ENCODE results near the gene TTC32. TPM values are rescaled to one million over a fixed set of nuclear protein-coding genes. Genes with fewer than 3 reads are reported as not detected.

The TTC32 gene
- total RNA-seq, result 10 to 100 TPM; 11.1 to 15.4 (median 14.0) TPM
- long read RNA-seq, donor 1, partial matches to known transcripts, result 0 of 9 reads
- long read RNA-seq, donor 1, other reads (novel, unspliced or antisense), result 4 of 9 reads
- long read RNA-seq, donor 2, partial matches to known transcripts, result 0 of 4 reads
- long read RNA-seq, donor 2, other reads (novel, unspliced or antisense), result 2 of 4 reads

GRCh38 chr2:19901442-19902215 is at the start of gene TTC32:
Gene TTC32 (minus strand): TSS chr2:19901983. CDS start chr2:19901854, 129 bp downstream.
- Histone ChIP-seq H3K4me1 (ENCODE audit: low read depth) (peaks cover 13% of the 10 kb centered on the region), H3K36me3 (ENCODE audit: low read depth) (no peaks in the 10 kb centered on the region), H3K9me3 (no peaks in the 10 kb centered on the region), H3K4me3 (peak within 1 kb of the TSS; percentile 78)
- DNase-seq (peak; percentile 95 to 97 (median 95)), ATAC-seq (peak; percentile 98)
- intact Hi-C loops (cut with DNase I, micrococcal nuclease), result no loop called here
- TF ChIP-seq, protein P1, sequence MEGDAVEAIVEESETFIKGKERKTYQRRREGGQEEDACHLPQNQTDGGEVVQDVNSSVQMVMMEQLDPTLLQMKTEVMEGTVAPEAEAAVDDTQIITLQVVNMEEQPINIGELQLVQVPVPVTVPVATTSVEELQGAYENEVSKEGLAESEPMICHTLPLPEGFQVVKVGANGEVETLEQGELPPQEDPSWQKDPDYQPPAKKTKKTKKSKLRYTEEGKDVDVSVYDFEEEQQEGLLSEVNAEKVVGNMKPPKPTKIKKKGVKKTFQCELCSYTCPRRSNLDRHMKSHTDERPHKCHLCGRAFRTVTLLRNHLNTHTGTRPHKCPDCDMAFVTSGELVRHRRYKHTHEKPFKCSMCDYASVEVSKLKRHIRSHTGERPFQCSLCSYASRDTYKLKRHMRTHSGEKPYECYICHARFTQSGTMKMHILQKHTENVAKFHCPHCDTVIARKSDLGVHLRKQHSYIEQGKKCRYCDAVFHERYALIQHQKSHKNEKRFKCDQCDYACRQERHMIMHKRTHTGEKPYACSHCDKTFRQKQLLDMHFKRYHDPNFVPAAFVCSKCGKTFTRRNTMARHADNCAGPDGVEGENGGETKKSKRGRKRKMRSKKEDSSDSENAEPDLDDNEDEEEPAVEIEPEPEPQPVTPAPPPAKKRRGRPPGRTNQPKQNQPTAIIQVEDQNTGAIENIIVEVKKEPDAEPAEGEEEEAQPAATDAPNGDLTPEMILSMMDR (IDR thresholded peaks at IDR 0.05), result no peak

DNA sequence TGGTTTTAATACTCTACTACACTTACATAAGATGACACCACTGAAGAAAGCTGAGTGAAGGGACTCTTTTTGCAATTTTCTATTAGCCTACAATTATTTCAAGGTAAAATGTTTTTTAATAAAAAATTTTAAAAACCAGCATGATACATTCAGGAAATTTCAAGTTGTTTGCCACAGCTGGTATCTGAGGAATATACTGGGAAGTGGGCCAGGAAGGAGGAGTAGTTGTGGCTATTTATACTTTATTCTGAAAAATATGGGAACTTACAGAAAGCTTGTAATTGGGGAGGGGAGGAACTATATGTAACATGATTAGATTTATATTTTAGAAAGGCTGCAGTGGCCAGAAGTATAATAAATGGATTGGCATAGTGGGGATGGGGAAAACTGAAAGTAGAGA is 47.3 kb upstream of the TTC32 start:
- Histone ChIP-seq H3K4me1 (ENCODE audit: low read depth) (no peaks in the 10 kb centered on the region), H3K36me3 (ENCODE audit: low read depth) (no peaks in the 10 kb centered on the region), H3K4me3 (no peak overlapping the region), H3K9me3 (no peaks in the 10 kb centered on the region)
- intact Hi-C loops (cut with DNase I, micrococcal nuclease), result no loop called here
- ATAC-seq, result no peak
- DNase-seq, result no peak
- TF ChIP-seq, protein P1 (IDR thresholded peaks at IDR 0.05), result no peak

DNA sequence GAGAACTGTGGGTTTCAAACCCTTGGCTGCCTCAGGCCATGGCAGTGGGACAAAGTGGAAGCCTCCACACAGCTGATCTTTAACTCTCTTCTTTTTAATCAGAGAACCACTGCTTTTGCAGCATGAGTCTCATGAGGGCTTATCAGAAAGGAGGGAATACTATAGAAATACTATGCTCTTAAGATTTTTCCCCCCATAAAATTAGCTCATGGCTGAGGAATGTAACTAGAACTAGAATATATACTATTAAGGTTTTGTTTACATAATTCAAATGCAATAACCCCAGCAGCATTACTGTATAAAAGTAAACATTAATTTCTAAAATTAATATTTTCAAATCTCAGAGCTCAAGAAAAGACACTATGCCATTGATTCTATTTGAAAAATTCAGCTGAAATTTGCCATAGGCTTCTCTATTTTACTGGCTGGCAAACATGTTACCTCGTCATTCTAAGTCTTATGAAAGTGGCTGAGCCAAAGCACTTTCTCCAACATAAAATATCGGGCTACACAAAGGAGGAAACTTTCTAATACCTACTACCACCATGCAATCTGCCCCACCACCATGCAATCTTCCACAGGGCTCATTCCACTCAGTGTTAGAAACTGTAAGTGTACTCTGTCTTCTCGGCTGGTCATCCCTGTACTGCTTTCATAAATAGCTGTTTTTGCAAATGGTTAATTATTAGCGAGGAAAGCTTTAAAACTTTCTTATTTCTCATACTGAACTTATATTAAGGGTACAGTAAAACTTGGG is 45.6 kb upstream of the TTC32 start:
- Histone ChIP-seq H3K4me1 (ENCODE audit: low read depth) (no peaks in the 10 kb centered on the region), H3K36me3 (ENCODE audit: low read depth) (no peaks in the 10 kb centered on the region), H3K4me3 (no peak overlapping the region), H3K9me3 (no peaks in the 10 kb centered on the region)
- intact Hi-C loops (cut with DNase I, micrococcal nuclease), result no loop called here
- DNase-seq (no peak), ATAC-seq (no peak)
- TF ChIP-seq, protein P1 (IDR thresholded peaks at IDR 0.05), result no peak

- intact Hi-C loops (cut with DNase I, micrococcal nuclease), result no loop called here
- no peak for DNase-seq
- H3K4me3 ChIP-seq, result no peak overlapping the region
Observed at GRCh38 chr2:19944205-19944845, 42.5 kb upstream of the TTC32 start.

GRCh38 chr2:19943189-19943588 is 41.4 kb upstream of the TTC32 start:
- no peaks in the 10 kb centered on the region for H3K4me1 ChIP-seq (ENCODE audit: low read depth)
- DNase-seq, result no peak
- TF ChIP-seq, protein P1 (IDR thresholded peaks at IDR 0.05), result no peak
- H3K36me3 ChIP-seq (ENCODE audit: low read depth), result no peaks in the 10 kb centered on the region
- ATAC-seq, result no peak
- no peaks in the 10 kb centered on the region for H3K9me3 ChIP-seq
- no peak overlapping the region for H3K4me3 ChIP-seq
- intact Hi-C loops (cut with DNase I, micrococcal nuclease), result no loop called here

More at GRCh38 chr2:19944205-19944845, 42.5 kb upstream of the TTC32 start:
- no peaks in the 10 kb centered on the region for H3K9me3 ChIP-seq
- no peak for ATAC-seq
- H3K36me3 ChIP-seq (ENCODE audit: low read depth), result no peaks in the 10 kb centered on the region
- no peaks in the 10 kb centered on the region for H3K4me1 ChIP-seq (ENCODE audit: low read depth)
- TF ChIP-seq, protein P1 (IDR thresholded peaks at IDR 0.05), result no peak
